GM03348 (cell line): ENCODE measurements around the gene PIGL.
"Not testable (repeated sequence)": the region's sequence is repeated elsewhere in the genome, so short reads cannot be mapped to it uniquely, and the experiment has no call there.

Experiments
- DNase-seq: peaks from one replicate; pipeline ENCODE4 v3.0.0; 2012; ENCODE audit warnings: low spot score

PIGL gene

DNA sequence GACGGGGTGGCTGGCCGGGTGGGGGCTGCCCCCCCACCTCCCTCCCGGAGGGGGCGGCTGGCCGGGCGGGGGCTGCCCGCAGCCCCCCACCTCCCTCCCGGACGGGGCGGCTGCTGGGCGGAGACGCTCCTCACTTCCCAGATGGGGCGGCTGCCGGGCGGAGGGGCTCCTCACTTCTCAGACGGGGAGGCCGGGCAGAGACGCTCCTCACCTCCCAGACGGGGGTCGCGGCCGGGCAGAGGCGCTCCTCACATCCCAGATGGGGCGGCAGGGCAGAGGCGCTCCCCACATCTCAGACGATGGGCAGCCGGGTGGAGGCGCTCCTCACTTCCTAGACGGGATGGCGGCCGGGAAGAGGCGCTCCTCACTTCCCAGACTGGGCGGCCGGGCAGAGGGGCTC is 95.1 kb downstream of the PIGL start:
- DNase-seq: not testable (repeated sequence)

GRCh38 chr17:16313139-16314090 is 96.4 kb downstream of the PIGL start:
- no peak for DNase-seq

DNA sequence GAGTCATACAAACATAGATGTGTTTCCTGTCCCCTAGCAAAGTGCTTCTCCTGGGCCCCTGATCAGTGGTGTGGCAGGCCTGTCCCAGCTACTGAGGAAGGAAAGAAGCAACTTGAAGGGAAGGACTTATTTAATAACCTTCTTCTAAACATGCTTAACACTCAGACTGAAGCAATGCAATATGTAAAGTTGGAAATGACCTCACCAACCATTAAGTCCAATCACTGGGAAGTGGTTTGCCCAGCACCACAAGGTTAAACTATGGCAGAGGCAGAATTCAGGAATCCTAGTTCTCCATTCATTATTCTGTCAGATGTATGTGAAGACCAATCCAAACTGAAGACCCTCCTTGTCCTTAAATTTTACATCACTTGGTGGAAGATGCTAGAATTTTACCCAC is 97.2 kb downstream of the PIGL start:
- no peak for DNase-seq

DNA sequence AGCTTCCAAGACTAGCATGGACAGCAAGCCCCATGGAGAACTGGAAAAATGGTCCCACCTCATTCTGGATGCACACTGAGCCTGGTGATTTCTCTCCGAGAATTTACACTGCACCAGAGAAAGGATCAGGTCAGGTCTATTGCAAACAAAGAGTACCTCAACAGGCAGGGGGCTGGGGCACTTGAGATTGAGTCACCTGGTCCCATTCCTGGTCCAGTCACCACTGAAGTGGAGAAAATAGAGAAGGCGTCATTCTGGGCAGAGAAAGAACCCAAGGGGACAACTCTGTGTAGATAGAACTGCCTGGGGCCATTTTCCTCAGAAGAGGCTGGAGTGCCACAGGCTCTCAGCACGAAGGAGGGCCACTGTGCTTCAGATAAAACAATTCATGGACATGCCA is 97.8 kb downstream of the PIGL start:
- DNase-seq: no peak

DNA sequence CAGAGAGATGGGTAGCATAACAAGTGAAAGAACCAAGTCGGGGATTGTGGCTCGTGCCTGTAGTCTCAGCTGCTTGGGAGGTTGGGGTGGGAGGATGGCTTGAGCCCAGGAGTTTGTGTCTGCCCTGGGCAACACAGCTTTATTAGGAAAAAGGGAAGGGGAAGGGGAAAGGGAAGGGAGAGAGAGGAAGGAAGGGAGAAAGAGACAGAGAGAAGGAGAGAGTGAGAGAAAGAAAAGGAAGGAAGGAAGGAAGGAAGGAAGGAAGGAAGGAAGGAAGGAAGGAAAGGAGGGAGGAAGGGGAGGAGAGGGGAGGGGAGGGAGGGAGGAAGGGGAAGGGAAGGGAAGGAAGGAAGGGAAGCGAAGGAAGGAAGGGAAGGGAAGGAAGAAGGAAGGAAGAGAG is 103.0 kb downstream of the PIGL start:
- DNase-seq: no peak

DNA sequence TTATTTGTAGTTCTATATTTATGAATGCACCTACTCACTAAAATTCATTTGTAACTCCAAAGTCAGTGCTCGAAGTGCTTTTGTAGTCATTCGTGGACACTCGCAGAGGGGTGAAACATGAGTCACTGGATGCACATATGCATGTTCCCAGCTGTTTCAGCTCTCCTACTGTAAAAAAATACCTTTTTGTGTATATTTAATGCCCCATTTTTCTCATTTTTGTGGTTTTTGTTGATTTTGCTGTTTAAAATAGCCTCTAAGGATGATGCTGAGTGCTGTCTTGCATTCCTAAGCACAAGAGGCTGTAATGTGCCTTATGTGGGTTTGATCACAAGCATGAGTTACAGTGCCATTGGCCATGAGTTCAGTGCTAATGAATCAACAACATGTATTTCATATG is 105.6 kb downstream of the PIGL start:
- DNase-seq: peak; percentile 36

DNA sequence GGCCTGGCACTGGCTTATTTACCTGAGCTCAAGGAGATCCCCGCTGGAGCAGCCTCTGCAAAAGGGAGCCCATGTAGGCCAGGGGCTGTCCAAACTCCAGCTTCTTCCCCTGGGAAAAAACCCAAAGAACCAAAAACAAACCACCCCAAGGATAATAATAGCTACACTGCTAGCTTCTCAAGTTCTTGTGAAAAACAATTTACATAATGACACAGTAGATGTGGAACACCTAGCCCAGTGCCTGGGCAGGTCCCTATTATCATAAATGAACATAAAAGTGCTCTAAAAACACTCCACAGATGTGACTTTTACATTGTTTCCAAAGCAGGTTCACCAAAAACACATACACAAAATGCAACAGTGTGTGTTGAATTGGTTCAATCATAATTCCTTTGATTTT is 109.0 kb downstream of the PIGL start:
- DNase-seq: no peak

DNA sequence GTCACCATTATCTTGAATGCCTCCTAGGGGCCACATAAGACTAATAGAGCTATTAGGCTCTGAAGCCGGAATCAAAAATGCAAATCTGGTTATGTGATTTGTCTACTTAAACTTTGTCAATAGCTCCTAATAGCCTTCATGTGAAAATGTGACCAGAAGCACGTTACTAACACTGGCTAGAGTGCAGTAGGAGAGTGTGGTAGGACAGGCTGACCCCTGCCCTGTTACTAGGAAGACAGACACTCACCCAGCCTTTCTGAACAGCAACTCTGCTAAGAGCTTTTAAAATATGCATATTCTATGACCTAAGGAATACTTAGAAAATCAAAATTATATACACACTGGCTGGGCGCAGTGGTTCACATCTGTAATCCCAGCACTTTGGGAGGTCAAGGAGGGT is 110.0 kb downstream of the PIGL start:
- DNase-seq: no peak

GRCh38 chr17:16328997-16329396 is 112.0 kb downstream of the PIGL start:
- DNase-seq: peak; percentile 17

GRCh38 chr17:16329519-16330271 is 112.7 kb downstream of the PIGL start:
- peak; percentile 61 for DNase-seq

DNA sequence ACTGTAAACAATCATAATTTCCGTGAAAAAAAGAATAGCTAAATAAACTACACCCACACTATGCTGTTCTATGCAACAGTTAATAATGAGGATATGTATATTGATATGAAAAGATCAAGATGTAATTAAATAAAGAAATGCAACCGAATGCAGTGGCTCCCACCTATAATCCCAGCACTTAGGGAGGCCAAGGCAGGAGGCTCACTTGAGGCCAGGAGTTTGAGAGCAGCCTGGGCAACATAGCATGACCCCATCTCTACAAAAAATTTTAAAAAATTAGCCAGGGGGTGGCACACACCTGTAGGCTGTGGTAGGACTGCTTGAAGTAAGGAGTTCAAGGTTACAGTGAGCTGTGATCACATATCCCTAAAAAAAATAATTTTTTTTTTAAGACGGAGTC is 121.4 kb downstream of the PIGL start:
- DNase-seq: no peak

- no peak for DNase-seq
Measured at GRCh38 chr17:16339402-16339801, 122.4 kb downstream of the PIGL start.

- DNase-seq: no peak
Measured at GRCh38 chr17:16339959-16340358, 122.9 kb downstream of the PIGL start.

DNA sequence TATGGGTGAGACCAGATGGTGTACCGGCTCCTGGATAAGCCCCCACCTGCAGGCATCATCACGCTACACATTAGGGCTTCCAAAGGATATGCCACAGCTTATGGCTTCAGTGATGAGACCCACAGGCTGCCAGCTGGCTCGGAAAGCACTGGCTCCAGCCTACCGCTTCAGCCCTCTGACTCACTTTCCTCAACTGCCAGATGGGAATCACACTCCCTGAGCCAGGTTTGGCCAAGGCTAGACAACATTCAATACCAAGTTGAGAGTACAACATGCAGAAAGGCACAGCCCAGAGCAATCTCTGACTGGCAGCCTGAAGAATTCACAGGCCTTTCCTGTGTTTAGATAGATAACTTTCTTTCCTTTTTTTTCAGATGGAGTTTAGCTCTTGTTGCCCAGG is 126.0 kb downstream of the PIGL start:
- peak; percentile 62 for DNase-seq

DNA sequence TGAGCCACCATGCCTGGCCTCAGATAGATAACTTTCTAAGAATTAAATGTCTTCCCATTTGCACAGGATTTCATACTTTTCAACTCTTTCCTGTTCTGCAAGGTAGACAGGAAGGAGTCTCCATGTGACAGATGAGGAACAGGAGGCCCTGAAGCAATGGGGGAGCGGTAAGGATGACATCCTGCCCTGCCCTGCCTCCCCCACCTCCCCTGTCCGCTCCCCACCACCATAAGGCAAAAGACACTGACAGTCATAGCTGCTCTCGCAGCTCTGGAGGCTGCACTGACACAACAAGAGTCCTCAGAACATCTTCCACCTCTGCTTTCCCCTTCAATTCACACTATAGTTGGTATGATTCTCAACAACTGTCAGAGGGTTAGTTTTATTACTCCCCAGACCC is 126.6 kb downstream of the PIGL start:
- no peak for DNase-seq

- no peak for DNase-seq
Measured at GRCh38 chr17:16345565-16345964, 128.6 kb downstream of the PIGL start.

- no peak for DNase-seq
Measured at GRCh38 chr17:16346721-16347271, 129.8 kb downstream of the PIGL start.

DNA sequence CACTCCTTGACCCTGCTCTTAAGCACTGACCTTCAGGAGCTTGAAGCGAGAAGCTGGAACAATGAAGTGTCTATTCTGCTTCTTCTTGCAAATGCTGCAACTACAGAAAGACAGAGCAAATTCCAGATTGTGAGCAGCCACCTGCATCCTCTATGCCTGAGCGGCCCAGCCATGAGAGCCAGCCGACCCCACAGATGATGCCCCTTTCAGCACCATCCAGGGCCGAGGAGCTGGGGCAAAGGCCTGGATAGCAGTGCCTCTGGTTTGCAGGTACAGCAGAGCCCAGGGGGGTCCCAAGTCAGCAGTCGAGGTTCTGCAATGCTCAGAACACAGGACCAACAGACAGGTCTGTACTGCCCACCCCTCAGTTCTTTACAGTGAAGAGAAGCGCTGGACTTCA is 131.6 kb downstream of the PIGL start:
- DNase-seq: no peak

DNA sequence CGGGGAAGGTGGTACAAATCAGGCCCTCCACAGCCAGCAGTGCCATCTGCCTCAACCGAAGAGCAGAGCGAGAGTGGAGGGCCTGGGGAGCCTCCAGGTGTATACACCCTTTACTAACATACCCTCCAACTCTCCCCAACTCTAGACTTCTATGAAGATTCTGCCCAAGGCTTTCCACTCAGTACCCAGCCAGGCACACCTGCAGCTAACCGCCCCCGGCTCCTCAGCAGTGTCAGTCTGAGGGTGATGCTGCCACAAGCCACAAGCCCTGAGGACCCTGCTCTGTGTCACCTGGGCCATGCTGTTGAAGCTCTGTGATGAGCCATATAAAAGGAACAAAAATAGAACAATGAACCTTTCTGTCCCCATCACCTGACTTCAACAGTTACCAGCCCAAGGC is 132.4 kb downstream of the PIGL start:
- DNase-seq: no peak

- DNase-seq: peak; percentile 44
Measured at GRCh38 chr17:16351831-16352230, 134.8 kb downstream of the PIGL start.

- DNase-seq: peak; percentile 48
Measured at GRCh38 chr17:16352303-16352666, 135.3 kb downstream of the PIGL start.

DNA sequence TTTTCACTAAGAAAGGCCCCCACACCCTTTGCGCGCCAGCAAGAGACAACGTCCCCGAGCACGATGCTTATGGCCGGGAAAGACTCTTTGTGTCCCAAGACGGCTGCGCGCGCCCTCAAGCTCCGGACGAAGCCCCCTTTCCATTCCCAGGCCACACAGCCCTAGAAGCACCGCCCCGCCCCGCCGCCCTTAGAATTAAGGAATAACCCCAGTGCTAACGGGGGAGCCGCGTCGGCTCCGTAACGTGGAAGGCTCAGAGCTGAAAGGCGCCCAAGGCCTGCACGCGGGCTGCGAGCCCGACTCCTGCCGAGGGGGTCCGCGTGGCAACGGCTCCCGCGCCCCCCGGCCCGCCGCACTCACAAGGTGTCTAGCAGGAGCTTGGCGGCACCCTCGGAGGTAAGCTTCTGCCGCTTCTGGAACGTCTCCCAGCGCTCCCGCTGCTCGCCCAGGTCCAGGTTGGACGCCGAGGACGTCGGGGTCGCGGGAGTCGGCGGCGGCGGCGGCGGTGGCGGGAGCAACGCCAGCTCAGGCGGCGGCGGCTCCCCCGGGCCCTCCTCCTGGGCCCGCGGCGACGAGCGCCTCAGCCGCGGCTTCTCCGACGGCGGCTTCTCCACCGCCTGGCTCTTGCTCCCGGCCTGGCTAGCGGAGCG is 135.8 kb downstream of the PIGL start:
- DNase-seq: peak; percentile 30
